Suprapubic skin (tissue), 3 donors: ENCODE measurements around the gene RNF112.
A peak's percentile ranks its signal among the peaks of the same experiment; 100 is the strongest.

Experiments
- POLR2A ChIP-seq, 2 donors: fragments of 450-650 bp; IDR thresholded peaks; one replicate each; pipeline ENCODE4 v1.6.1; 2017; ENCODE audit warnings: antibody characterized with exemption in 2 of 2, mild to moderate bottlenecking in 2 of 2, moderate library complexity in 2 of 2
- TF ChIP-seq, protein P1 (sequence below), 2 donors: fragments of 200-600 bp in 1 of 2; fragments of 450-650 bp in 1 of 2; sonication (generic) in 1 of 2; IDR thresholded peaks; one replicate each; pipeline ENCODE4 v1.5.1; 2016 to 2019; ENCODE audit warnings: antibody characterized with exemption in 2 of 2, mild to moderate bottlenecking in 1 of 2, moderate library complexity in 1 of 2

DNA sequence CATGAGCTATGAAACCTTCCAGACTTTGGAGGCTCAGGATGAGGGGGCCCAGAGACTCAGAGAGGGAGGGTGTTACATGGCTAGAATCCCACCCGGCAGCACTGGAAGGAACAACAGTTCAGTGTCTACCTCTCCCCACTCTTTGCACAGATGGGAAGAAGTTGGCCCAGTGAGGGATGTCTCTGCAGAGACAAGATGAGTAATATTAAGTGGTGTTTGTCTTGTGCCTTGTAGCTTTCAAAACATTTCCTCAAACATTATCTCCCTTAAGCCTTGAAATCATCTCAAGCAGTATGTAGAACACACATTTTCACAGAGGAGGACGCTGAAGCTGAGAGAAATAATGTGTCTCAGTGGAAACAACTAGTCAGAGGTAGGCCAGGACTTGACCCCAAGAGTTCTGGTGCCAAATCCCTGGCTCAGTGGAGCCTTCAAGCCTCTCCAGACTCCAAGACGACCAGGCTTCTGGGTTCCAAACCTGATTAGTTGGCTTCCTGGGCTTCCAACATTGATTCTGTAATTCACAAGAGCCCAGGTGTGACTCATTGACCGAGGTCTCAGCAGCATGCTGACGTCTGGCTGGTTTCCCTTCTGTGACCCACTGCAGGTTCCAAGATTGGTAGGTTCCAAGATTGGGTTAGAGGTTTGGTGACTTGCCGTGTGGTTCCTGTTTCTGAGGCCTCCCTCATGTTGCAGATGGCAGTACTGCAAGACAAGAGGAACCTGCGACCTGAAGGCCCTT is 7.4 kb downstream of the RNF112 start:
- TF ChIP-seq, protein P1, sequence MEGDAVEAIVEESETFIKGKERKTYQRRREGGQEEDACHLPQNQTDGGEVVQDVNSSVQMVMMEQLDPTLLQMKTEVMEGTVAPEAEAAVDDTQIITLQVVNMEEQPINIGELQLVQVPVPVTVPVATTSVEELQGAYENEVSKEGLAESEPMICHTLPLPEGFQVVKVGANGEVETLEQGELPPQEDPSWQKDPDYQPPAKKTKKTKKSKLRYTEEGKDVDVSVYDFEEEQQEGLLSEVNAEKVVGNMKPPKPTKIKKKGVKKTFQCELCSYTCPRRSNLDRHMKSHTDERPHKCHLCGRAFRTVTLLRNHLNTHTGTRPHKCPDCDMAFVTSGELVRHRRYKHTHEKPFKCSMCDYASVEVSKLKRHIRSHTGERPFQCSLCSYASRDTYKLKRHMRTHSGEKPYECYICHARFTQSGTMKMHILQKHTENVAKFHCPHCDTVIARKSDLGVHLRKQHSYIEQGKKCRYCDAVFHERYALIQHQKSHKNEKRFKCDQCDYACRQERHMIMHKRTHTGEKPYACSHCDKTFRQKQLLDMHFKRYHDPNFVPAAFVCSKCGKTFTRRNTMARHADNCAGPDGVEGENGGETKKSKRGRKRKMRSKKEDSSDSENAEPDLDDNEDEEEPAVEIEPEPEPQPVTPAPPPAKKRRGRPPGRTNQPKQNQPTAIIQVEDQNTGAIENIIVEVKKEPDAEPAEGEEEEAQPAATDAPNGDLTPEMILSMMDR (IDR thresholded peaks at IDR 0.05): peak in 1 of 2 donors; percentile 10
- TF ChIP-seq POLR2A (IDR thresholded peaks at IDR 0.05): no peak
